Measurements from ENCODE around the gene AUTS2.

DNA sequence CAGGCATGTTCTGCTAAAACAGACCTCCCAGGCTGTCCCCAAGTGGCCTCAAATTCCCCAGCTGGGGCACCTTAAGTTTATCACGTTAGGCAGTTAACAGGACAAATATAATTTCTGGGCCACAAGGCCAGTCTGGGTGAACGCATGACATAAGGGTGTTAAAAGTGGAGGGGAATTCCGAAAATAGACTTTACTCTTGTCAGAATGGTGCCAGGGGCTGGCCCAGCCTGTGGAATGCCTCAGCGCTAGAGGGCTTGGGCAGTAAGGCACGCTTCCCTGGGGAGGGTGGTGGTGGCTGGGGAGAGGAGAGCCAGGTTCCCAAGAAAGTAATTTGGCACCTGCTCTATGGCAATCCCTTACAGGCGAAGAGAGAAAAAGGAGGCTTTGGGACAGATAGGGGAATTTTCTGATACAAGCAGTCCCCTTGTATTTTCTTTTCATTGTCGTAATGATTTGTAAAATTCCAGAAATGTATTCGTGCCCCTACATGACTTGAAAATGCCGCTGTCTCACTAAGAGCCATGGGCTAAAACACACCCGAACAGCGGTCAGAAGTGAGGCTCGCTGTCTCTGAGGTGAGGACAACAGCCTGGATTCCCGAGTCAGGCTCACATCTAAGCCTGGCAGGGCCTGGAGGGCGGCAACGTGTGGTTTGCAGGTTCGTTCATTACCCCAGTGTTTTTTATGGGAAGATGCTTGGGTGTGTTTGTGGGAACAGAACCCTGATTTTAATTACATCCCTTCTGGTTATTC, 1070.5 kb downstream of the AUTS2 start:
- TF ChIP-seq CTCF (IDR thresholded peaks at IDR 0.05) (no peak), POLR2A (IDR thresholded peaks at IDR 0.05) (no peak), POLR2AphosphoS5 (IDR thresholded peaks at IDR 0.05) (no peak)

Measured in breast epithelium (tissue), 3 donors.